ENCODE data around the gene SOX6.

- TF ChIP-seq POLR2A (IDR thresholded peaks at IDR 0.05; ENCODE audit: low read depth, low read length) = no peak
- no peak for TF ChIP-seq POLR2AphosphoS5 (IDR thresholded peaks at IDR 0.05; ENCODE audit: low read depth, low read length)
These were observed 47.1 kb upstream of the SOX6 start for GRCh38 chr11:16403448-16403803.

Data from GM12891 (cell line).